SH-SY5Y (cell line): ENCODE measurements around the gene HOXA6.

Experiments used
- GATA2 ChIP-seq: IDR thresholded peaks from 2 replicates; pipeline ENCODE4 v1.6.1; 2011; ENCODE audit warnings: mild to moderate bottlenecking, low read depth, low read length
- GATA3 ChIP-seq: IDR thresholded peaks from 2 replicates; pipeline ENCODE4 v1.6.1; 2011; ENCODE audit warnings: low read depth, mild to moderate bottlenecking, low read length, moderate library complexity

HOXA6 gene

GRCh38 chr7:27108390-27109127 is 39.0 kb downstream of the HOXA6 start:
- no peak for TF ChIP-seq GATA2
- TF ChIP-seq GATA3, result no peak

DNA sequence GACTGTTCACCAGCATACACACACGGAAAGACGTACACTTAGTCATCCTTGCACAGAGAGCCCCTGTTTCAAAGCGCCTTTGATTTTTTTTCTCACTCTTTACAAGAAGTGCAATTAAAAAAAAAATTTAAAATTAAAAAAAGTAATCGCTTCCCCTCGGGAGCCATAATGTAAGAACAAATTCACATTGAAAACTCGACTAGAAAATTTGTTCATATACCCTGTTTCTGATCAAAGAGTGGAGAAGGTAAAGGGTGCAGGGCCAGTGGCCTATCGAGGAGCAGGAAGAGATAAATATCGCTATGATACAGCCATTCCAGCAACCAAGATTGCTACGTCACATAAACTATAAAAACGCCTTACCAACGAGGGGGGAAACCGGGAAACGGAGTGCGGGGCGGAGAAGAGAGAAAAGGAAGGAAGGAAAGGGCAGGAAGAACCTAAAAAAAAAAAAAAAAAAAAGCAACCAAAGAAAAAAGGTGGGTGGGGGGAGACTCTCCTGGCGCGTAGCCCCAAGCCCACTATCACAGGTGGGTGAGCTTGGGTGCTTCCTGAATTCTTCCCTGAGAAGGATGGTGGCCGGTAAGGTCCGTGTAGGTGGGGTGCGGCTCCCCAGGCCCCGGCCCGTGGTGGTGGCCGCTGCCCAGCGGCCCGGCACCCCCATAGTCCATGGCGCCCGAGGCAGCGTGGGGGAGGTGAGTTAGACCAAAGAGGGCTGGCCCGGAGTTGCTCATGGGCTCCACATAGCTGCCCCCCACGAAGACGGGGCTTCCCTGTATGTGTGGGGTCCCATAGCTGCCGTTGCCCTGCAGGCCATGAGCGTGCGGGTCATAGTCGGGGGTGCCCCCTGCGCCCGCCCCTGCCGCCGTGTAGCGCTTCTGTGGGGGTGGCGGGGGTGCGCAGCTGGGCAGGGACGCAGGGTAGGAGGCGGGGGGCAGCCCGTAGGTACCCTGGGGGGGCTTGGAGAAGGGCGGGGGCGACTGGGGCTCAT is 39.9 kb downstream of the HOXA6 start:
- TF ChIP-seq GATA3, result no peak
- TF ChIP-seq GATA2, result no peak

- no peak for TF ChIP-seq GATA3
- TF ChIP-seq GATA2, result no peak
Observed at GRCh38 chr7:27106901-27107240, 40.7 kb downstream of the HOXA6 start.

DNA sequence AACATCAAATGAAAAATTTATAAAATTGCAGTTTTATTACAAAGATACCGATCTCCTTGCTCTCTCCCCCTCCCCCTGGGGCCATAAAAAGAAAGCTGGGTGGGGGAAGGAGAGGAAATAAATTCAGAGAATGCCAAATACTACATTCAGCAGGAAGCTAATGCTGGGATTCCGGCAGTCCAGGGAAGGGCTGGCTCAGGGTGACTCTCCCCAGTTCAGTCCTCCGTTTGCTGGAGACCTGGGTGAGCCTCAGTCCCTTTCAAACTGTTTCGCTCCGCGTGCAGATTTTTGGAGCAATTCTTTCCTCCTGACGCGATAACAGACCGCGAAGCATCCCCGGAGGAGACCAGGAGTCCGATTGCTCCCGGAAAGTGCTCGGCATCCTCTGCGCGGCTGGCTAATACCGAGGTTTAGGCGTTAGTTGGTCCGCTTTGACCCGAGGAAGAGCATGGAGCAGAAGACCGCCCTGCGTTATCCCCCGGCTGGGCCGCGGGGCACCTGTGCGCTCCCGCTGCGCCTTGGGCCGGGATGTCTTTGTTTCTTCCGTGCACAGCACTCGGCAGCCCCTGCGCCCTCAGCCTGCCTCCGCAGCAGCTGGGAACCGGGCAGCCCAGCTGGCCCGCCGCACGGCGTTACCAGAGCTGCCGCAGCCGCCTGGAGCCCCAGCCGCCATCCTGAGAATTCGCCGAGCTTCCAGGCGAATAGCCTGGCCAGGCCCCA is 41.2 kb downstream of the HOXA6 start:
- TF ChIP-seq GATA3 (no peak), GATA2 (no peak)

- TF ChIP-seq GATA3, result no peak
- TF ChIP-seq GATA2, result no peak
Observed at GRCh38 chr7:27105301-27106031, 42.1 kb downstream of the HOXA6 start.

- TF ChIP-seq GATA2 (no peak), GATA3 (no peak)
Observed at GRCh38 chr7:27104341-27105058, 43.1 kb downstream of the HOXA6 start.

- no peak for TF ChIP-seq GATA3
Observed at GRCh38 chr7:27103489-27104226, 43.9 kb downstream of the HOXA6 start.

DNA sequence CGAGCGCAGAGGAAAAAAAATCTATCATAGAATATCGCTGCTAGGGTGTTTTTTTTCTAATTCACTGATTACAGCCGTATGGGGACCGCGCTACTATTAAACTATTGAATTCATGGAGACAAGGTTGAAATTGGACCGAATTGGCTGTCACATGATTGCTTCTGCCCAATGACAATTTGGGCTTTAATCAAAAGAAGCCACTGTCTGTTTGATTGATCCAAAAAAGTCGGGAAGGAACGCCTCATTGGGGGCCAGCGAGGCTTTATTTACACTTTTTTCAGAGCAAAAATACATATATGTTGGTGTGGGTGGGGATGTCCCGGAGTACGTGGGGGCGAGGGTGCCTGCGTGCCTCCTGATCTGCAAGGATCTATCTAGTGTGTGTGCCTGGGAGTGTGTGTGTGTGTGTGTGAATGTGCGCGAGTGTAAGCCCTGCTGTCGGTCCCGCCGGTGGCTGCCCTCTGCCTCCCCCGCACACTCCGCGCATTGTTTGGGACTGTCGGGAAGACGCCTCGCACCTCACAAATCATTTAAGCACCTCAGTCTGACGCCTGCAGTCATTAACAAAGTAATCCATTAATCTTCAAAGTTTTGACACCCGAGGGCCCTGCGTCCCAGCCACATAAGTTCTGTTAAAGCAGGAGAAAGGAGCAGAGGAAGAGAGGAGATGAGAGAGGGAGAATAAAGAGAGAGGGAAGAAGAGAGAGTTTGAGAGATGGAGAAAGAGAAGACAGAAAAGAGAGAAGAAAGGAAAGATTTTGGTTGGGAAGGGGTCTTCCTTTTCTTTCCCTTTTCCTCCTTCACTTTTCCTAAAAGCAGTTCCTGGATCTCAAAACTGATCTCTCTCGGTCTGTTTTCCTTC is 44.8 kb downstream of the HOXA6 start, which contains the start of gene HOXA2:
Gene HOXA2 (minus strand): TSS at position 103 of the 862 bp plus-strand sequence. CDS start 183 bp downstream, outside the sequence.
- no peak for TF ChIP-seq GATA3
- no peak for TF ChIP-seq GATA2

GRCh38 chr7:27101957-27102580 is 45.5 kb downstream of the HOXA6 start:
- no peak for TF ChIP-seq GATA2
- no peak for TF ChIP-seq GATA3

- no peak for TF ChIP-seq GATA3
- TF ChIP-seq GATA2, result no peak
Observed at GRCh38 chr7:27101171-27101956, 46.2 kb downstream of the HOXA6 start.

- TF ChIP-seq GATA3 (no peak), GATA2 (no peak)
Observed at GRCh38 chr7:27100694-27101170, 46.8 kb downstream of the HOXA6 start.
